ENCODE measurements around the gene DNMT1. TPM values are rescaled to one million over a fixed set of nuclear protein-coding genes. Genes with fewer than 3 reads are reported as not detected.
A peak's percentile ranks its signal among the peaks of the same experiment; 100 is the strongest.

The DNMT1 gene
- polyA plus RNA-seq, 3 donors = 17.6 to 72.5 (median 19.0) TPM

- no peaks in the 10 kb centered on the region for H3K9me3 Mint-ChIP-seq
- Histone ChIP-seq H3K27me3 (ENCODE audit: control insufficient read depth in 2 of 2, insufficient read depth in 2 of 2, low read length in 2 of 2) (no peaks in the 10 kb centered on the region), H2AFZ (ENCODE audit: insufficient read depth, low read depth, low read length, poor library complexity, severe bottlenecking) (peak overlapping the region; percentile 88), H3K79me2 (ENCODE audit: insufficient read depth, low read length) (peaks cover 33% of the 10 kb centered on the region), H3K4me1 (ENCODE audit: control insufficient read depth in 1 of 2, insufficient read depth in 2 of 2, low read length in 2 of 2) (peaks cover 25 to 34% of the 10 kb centered on the region in 2 donors), H3K27ac (ENCODE audit: low read depth in 1 of 2, low read length in 2 of 2) (peak overlapping the region; percentile 73 to 88), H3K4me3 (replicated peaks in 1 of 3; ENCODE audit: low read depth in 2 of 3, low read length in 3 of 3) (peak overlapping the region; percentile 79 to 98 (median 98)), H3K4me2 (replicated peaks; ENCODE audit: extremely low read depth, low read length, poor library complexity, severe bottlenecking) (peak overlapping the region; percentile 94), H3K9ac (ENCODE audit: insufficient read depth, low read length, poor library complexity, severe bottlenecking) (peak overlapping the region; percentile 81), H3K36me3 (replicated peaks in 1 of 2; ENCODE audit: control insufficient read depth in 1 of 2, insufficient read depth in 2 of 2, low read length in 2 of 2) (peaks cover 38% of the 10 kb centered on the region in 2 donors), H3K9me3 (replicated peaks in 1 of 2; ENCODE audit: control insufficient read depth in 1 of 2, insufficient read depth in 1 of 2, low read length in 2 of 2) (no peaks in the 10 kb centered on the region), H4K20me1 (ENCODE audit: insufficient read depth, low read length) (peaks cover 54% of the 10 kb centered on the region)
- intact Hi-C loops (cut with micrococcal nuclease) = loop anchor here in 1 of 2 donors (1.0 kb wide), 1 partner anchor 13 kb away; the partner anchor contains the start of gene PPAN
- H3K27ac Mint-ChIP-seq = peak overlapping the region; percentile 81 to 94 (median 88)
- peaks cover 25% of the 10 kb centered on the region for H3K4me1 Mint-ChIP-seq
- H3K27me3 Mint-ChIP-seq (ENCODE audit: low read depth in 3 of 3) = no peaks in the 10 kb centered on the region
- DNase-seq = no peak
- peak overlapping the region; percentile 87 to 92 for H3K4me3 Mint-ChIP-seq
- WGBS (ENCODE audit: insufficient coverage) = 54% methylated on average over 11 of the region's 12 CpGs
- H3K36me3 Mint-ChIP-seq = peaks cover 33 to 46% of the 10 kb centered on the region in 2 donors
- TF ChIP-seq CTCF (IDR thresholded peaks at IDR 0.05) = no peak
These were observed 75.8 kb downstream of the DNMT1 start for GRCh38 chr19:10118960-10119359.

- no peaks in the 10 kb centered on the region for H3K27me3 ChIP-seq (ENCODE audit: control insufficient read depth in 2 of 2, insufficient read depth in 2 of 2, low read length in 2 of 2)
- Mint-ChIP-seq H3K9me3 (no peaks in the 10 kb centered on the region), H3K4me3 (peak overlapping the region in 1 of 2 donors; percentile 24), H3K4me1 (peaks cover 33% of the 10 kb centered on the region), H3K27ac (peak overlapping the region in 1 of 7 donors; percentile 20), H3K36me3 (peaks cover 33 to 50% of the 10 kb centered on the region in 2 donors), H3K27me3 (ENCODE audit: low read depth in 3 of 3) (no peaks in the 10 kb centered on the region)
- H3K9me3 ChIP-seq (replicated peaks in 1 of 2; ENCODE audit: control insufficient read depth in 1 of 2, insufficient read depth in 1 of 2, low read length in 2 of 2) = no peaks in the 10 kb centered on the region
- H3K36me3 ChIP-seq (replicated peaks in 1 of 2; ENCODE audit: control insufficient read depth in 1 of 2, insufficient read depth in 2 of 2, low read length in 2 of 2) = peaks cover 38% of the 10 kb centered on the region in 2 donors
- H3K79me2 ChIP-seq (ENCODE audit: insufficient read depth, low read length) = peaks cover 33% of the 10 kb centered on the region
- intact Hi-C loops (cut with micrococcal nuclease) = no loop called here
- no peak overlapping the region for H3K27ac ChIP-seq (ENCODE audit: low read depth in 1 of 2, low read length in 2 of 2)
- H3K4me3 ChIP-seq (replicated peaks in 1 of 3; ENCODE audit: low read depth in 2 of 3, low read length in 3 of 3) = no peak overlapping the region
- TF ChIP-seq CTCF (IDR thresholded peaks at IDR 0.05) = no peak
- H3K4me1 ChIP-seq (ENCODE audit: control insufficient read depth in 1 of 2, insufficient read depth in 2 of 2, low read length in 2 of 2) = peaks cover 28 to 37% of the 10 kb centered on the region in 2 donors
- peaks cover 54% of the 10 kb centered on the region for H4K20me1 ChIP-seq (ENCODE audit: insufficient read depth, low read length)
- no peak overlapping the region for H3K9ac ChIP-seq (ENCODE audit: insufficient read depth, low read length, poor library complexity, severe bottlenecking)
- H3K4me2 ChIP-seq (replicated peaks; ENCODE audit: extremely low read depth, low read length, poor library complexity, severe bottlenecking) = no peak overlapping the region
- 95% methylated on average over 14 of the region's 21 CpGs for WGBS (ENCODE audit: insufficient coverage)
- no peak for DNase-seq
- no peak overlapping the region for H2AFZ ChIP-seq (ENCODE audit: insufficient read depth, low read depth, low read length, poor library complexity, severe bottlenecking)
These were observed 77.7 kb downstream of the DNMT1 start for GRCh38 chr19:10116866-10117616.

All from CD14-positive monocyte (primary cell).